Measurements from ENCODE around the gene DAB2IP. TPM values are rescaled to one million over a fixed set of nuclear protein-coding genes. Genes with fewer than 3 reads are reported as not detected.

The DAB2IP gene
- total and polyA plus RNA-seq, 2 experiments from 2014 or later, result 8.9 to 42.8 TPM

- no peaks in the 10 kb centered on the region for H3K27me3 ChIP-seq (ENCODE audit: insufficient read depth)
- Mint-ChIP-seq H3K4me1 (peaks cover 30% of the 10 kb centered on the region), H3K9me3 (no peaks in the 10 kb centered on the region), H3K27ac (no peak overlapping the region), H3K36me3 (ENCODE audit: low read depth) (no peaks in the 10 kb centered on the region; the same call in 2 of the 3 replicates), H3K4me3 (no peak overlapping the region), H3K27me3 (ENCODE audit: insufficient read depth, low read depth, poor library complexity) (peaks cover 15% of the 10 kb centered on the region)
- no peak for ATAC-seq
- no peak overlapping the region for H3K4me2 ChIP-seq
- H3K36me3 ChIP-seq (ENCODE audit: insufficient read depth), result no peaks in the 10 kb centered on the region
- no peak overlapping the region for H2AFZ ChIP-seq
- no peaks in the 10 kb centered on the region for H3K9me2 ChIP-seq (ENCODE audit: insufficient read depth)
- no peak overlapping the region for H3K27ac ChIP-seq (ENCODE audit: low read depth)
- no peak for DNase-seq (ENCODE audit: low spot score)
- TF ChIP-seq ETS1 (IDR thresholded peaks at IDR 0.05) (no peak), ZNF114 (CRISPR knock-in tag; IDR thresholded peaks at IDR 0.05) (no peak)
- H3K79me2 ChIP-seq (replicated peaks; ENCODE audit: insufficient read depth), result peaks cover 63% of the 10 kb centered on the region
- H3K4me3 ChIP-seq, result no peak overlapping the region
- H3K4me1 ChIP-seq (ENCODE audit: insufficient read depth), result peaks cover 17% of the 10 kb centered on the region; the same call in 1 of the 2 replicates
- no peaks in the 10 kb centered on the region for H3F3A ChIP-seq (replicated peaks; ENCODE audit: low read depth)
- peaks cover 23% of the 10 kb centered on the region; the same call in 1 of the 2 replicates for H4K20me1 ChIP-seq (replicated peaks; ENCODE audit: insufficient read depth)
Observed at GRCh38 chr9:121714873-121715272, 63.4 kb downstream of the DAB2IP start.

GRCh38 chr9:121717141-121717991 is 65.9 kb downstream of the DAB2IP start:
- no peak overlapping the region for H3K4me3 ChIP-seq
- no peaks in the 10 kb centered on the region for H3K27me3 ChIP-seq (ENCODE audit: insufficient read depth)
- no peak for DNase-seq (ENCODE audit: low spot score)
- peaks cover 11% of the 10 kb centered on the region for H3K27me3 Mint-ChIP-seq (ENCODE audit: insufficient read depth, low read depth, poor library complexity)
- no peaks in the 10 kb centered on the region; the same call in 2 of the 3 replicates for H3K36me3 Mint-ChIP-seq (ENCODE audit: low read depth)
- H3K4me1 ChIP-seq (ENCODE audit: insufficient read depth), result peaks cover 37% of the 10 kb centered on the region; the same call in 1 of the 2 replicates
- H3K4me2 ChIP-seq, result no peak overlapping the region
- TF ChIP-seq STAT1 (IDR thresholded peaks at IDR 0.05; ENCODE audit: unreplicated experiment) (no peak), ZNF114 (CRISPR knock-in tag; IDR thresholded peaks at IDR 0.05) (no peak), NANOG (IDR thresholded peaks at IDR 0.05; ENCODE audit: borderline replicate concordance) (no peak), POLR2AphosphoS5 (IDR thresholded peaks at IDR 0.05; ENCODE audit: low read depth) (no peak), CREB1 (CRISPR knock-in tag; IDR thresholded peaks at IDR 0.05; ENCODE audit: low read depth) (no peak), ETS1 (IDR thresholded peaks at IDR 0.05) (no peak)
- H3K27ac Mint-ChIP-seq, result peak overlapping the region; percentile 27; the same call in 1 of the 2 replicates
- H3K4me3 Mint-ChIP-seq, result no peak overlapping the region
- H3F3A ChIP-seq (replicated peaks; ENCODE audit: low read depth), result no peaks in the 10 kb centered on the region
- no peak overlapping the region for H3K27ac ChIP-seq (ENCODE audit: low read depth)
- peaks cover 15% of the 10 kb centered on the region; the same call in 1 of the 2 replicates for H4K20me1 ChIP-seq (replicated peaks; ENCODE audit: insufficient read depth)
- no peak overlapping the region for H2AFZ ChIP-seq
- H3K9me2 ChIP-seq (ENCODE audit: insufficient read depth), result no peaks in the 10 kb centered on the region
- peaks cover 52% of the 10 kb centered on the region for H3K4me1 Mint-ChIP-seq
- no peak for ATAC-seq
- no peaks in the 10 kb centered on the region for H3K9me3 Mint-ChIP-seq
- H3K36me3 ChIP-seq (ENCODE audit: insufficient read depth), result no peaks in the 10 kb centered on the region
- H3K79me2 ChIP-seq (replicated peaks; ENCODE audit: insufficient read depth), result peaks cover 50% of the 10 kb centered on the region

Measured in GM23338 (cell line).